ENCODE data around the gene ZNF558.
A peak's percentile ranks its signal among the peaks of the same experiment; 100 is the strongest.

The ZNF558 gene

DNA sequence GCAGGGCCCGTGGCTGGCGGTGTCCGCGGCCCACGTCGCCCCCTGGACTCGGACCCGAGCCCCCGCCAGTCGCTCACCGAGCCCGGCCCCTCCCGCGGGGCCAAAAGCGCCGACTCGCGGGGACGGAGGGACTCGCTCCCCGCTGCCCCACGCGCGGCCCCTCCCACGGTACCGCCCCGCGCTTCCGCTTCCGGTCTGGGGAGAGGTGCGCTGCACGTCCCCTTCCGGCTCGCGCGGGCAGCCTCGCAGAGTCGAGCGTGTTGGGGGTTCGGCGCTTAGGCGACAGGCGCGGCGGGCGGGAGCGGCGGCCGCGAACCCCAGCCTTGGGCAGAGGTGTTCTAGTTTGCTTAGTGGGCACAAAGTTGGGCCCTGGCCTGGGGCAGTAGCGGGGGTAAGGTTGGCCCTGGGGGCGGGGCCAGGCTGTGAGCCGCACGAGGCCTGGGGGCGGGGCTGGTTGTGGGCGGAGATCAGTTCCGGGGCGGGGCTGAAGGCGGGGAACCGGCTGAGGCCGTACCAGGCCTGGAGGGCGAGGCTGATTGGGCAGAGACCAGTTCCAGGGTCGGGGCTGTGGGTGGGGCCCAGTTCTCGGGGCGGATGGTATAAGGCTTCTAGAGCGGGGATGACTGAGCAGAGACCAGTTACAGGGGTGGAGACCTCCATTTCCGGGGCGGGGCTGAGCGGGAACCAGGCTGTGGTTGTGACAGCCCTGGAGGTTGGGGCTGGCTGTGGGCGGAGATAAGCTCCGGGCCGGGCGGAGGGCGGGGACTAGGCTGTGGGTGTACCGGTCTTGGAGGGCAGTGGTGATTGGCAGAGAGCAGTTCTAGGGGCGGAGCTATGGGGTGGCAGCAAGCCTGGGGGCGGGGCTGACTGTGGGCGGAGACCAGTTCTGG is at the start of gene ZNF558, which contains the start of gene MBD3L1:
ZNF558 (minus strand) TSS at position 173 of the 890 bp plus-strand sequence. CDS start 9,645 bp downstream, outside the sequence.
MBD3L1 (plus strand) TSS at position 246 of the 890 bp plus-strand sequence. CDS start 10,302 bp downstream, outside the sequence.
- H3K9me3 ChIP-seq (ENCODE audit: control insufficient read depth in 1 of 2, low read length in 2 of 2) = no peaks in the 10 kb centered on the region
- peak within 1 kb of the TSS; percentile 85 for H3K27ac ChIP-seq (ENCODE audit: low read length)
- peaks cover 0 to 9% of the 10 kb centered on the region in 2 donors for H3K4me1 ChIP-seq (ENCODE audit: control insufficient read depth in 1 of 2, insufficient read depth in 2 of 2, low read length in 2 of 2)
- H3K4me3 ChIP-seq (ENCODE audit: low read depth in 1 of 2, low read length in 2 of 2) = peak within 1 kb of the TSS; percentile 83 to 85
- H3K27me3 ChIP-seq (ENCODE audit: low read depth, low read length) = no peaks in the 10 kb centered on the region
- H3K36me3 ChIP-seq (ENCODE audit: control insufficient read depth in 1 of 2, insufficient read depth in 2 of 2, low read length in 2 of 2) = peaks cover 0 to 21% of the 10 kb centered on the region in 2 donors

DNA sequence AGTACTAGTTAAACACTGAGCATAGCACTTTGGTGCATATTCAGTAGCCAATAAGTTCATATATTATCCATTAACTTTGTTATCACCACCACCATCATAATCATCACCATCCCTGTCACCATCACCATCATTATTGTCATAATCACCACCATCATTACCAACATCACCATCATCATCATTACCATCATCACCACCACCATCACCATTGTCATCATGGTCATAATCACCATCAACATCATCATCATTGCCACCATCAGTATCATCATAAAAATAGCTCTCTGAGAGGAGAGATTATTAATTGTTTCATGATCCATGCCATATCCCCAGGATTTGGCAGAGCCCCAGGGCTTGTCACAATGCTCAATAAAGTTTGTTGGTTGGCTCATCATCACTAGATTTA is 49.4 kb upstream of the ZNF558 start:
- Histone ChIP-seq H3K4me1 (ENCODE audit: control insufficient read depth in 1 of 2, insufficient read depth in 2 of 2, low read length in 2 of 2) (no peaks in the 10 kb centered on the region), H3K4me3 (ENCODE audit: low read depth in 1 of 2, low read length in 2 of 2) (no peak overlapping the region), H3K9me3 (ENCODE audit: control insufficient read depth in 1 of 2, low read length in 2 of 2) (peaks cover 0 to 12% of the 10 kb centered on the region in 2 donors), H3K27me3 (ENCODE audit: low read depth, low read length) (no peaks in the 10 kb centered on the region), H3K27ac (ENCODE audit: low read length) (no peak overlapping the region), H3K36me3 (ENCODE audit: control insufficient read depth in 1 of 2, insufficient read depth in 2 of 2, low read length in 2 of 2) (no peaks in the 10 kb centered on the region)

DNA sequence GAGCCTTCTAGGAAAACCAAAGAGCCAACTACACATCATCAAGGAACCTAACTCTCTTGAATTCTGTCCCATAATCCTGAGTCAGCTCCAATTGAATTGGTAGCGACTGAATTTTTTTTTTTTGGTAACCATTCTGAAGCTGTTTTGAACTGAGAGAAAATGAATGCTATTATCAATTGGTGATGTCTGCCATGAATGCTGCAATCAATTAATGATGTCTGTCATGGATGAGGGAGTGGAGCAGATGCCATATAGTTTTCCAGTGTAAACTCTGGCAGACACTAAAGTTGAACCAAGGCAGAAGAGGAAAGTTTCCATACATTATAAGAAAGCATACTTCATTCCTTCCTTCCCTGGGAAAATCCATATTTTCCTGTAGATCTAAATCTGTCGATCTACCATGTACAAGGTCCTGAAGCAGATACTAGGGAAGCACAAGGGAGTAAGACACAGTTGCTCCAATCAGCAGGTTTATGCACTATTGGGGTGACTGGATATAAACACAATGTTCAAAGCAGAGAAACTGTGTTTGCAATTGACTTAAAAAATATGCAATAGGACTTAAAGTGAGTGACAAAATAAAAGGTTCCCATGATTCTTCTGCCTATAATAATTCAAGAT is 48.9 kb upstream of the ZNF558 start:
- no peaks in the 10 kb centered on the region for H3K36me3 ChIP-seq (ENCODE audit: control insufficient read depth in 1 of 2, insufficient read depth in 2 of 2, low read length in 2 of 2)
- H3K27me3 ChIP-seq (ENCODE audit: low read depth, low read length) = no peaks in the 10 kb centered on the region
- no peaks in the 10 kb centered on the region for H3K4me1 ChIP-seq (ENCODE audit: control insufficient read depth in 1 of 2, insufficient read depth in 2 of 2, low read length in 2 of 2)
- H3K9me3 ChIP-seq (ENCODE audit: control insufficient read depth in 1 of 2, low read length in 2 of 2) = peaks cover 0 to 9% of the 10 kb centered on the region in 2 donors
- no peak overlapping the region for H3K27ac ChIP-seq (ENCODE audit: low read length)
- H3K4me3 ChIP-seq (ENCODE audit: low read depth in 1 of 2, low read length in 2 of 2) = no peak overlapping the region

DNA sequence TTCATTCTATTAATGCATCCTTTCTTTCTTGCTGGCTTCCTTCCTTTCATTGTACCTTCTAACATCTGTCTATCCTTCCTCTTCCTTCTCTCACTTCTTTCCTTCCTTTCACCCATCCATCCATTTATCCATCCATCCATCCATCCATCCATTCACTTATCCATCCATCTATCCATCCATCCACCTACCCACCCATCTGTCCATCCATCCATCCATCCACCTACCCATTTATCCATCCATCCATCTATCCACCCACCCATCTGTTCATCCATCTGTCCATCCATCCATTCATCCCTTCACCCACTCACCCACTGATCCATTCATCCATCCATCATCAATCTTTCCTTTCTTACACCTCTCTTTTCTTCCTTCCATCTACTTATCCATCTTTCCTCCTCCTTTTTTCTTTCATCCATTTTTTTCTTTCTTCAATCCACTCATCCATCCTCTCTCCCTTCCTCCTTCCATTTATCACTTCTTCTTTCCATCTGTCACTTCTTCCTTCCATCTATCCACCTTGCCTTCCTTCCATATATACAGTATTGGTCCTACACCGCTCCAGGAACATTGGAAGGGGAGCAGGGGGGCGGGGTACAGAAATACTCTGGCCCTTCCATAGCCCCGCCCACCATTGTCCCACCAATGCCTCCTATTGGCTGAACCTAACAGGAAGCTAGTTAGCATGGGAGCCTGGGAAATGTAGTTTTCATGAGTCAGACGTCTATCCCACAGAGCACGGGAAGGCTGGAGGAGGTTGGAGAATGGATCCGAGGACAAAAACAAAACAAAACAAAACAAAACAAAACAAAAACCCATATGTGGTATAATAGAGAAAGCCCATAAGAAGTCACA is 46.0 kb upstream of the ZNF558 start:
- no peak overlapping the region for H3K4me3 ChIP-seq (ENCODE audit: low read depth in 1 of 2, low read length in 2 of 2)
- no peaks in the 10 kb centered on the region for H3K36me3 ChIP-seq (ENCODE audit: control insufficient read depth in 1 of 2, insufficient read depth in 2 of 2, low read length in 2 of 2)
- H3K27ac ChIP-seq (ENCODE audit: low read length) = no peak overlapping the region
- peaks cover 0 to 7% of the 10 kb centered on the region in 2 donors for H3K9me3 ChIP-seq (ENCODE audit: control insufficient read depth in 1 of 2, low read length in 2 of 2)
- no peaks in the 10 kb centered on the region for H3K4me1 ChIP-seq (ENCODE audit: control insufficient read depth in 1 of 2, insufficient read depth in 2 of 2, low read length in 2 of 2)
- H3K27me3 ChIP-seq (ENCODE audit: low read depth, low read length) = no peaks in the 10 kb centered on the region

DNA sequence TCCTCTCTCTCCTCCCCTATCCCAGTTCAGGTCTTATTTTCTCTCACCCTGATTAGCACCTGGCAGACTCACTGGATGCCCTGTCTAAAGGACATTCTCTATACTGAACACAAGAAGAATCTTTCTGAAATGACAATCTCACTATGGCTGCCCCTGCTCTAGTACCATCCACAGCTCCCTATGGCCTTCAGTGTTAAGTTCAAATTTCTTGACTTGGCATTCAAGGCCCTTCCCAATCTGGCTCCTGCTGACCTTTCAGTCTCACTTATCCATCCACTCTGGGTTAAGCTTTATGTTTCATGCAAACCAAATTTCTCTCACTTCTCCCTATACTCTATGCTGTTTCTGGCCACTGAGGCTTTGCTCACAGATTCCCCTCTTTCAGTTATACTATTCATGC is 34.2 kb upstream of the ZNF558 start:
- no peaks in the 10 kb centered on the region for H3K36me3 ChIP-seq (ENCODE audit: control insufficient read depth in 1 of 2, insufficient read depth in 2 of 2, low read length in 2 of 2)
- H3K27me3 ChIP-seq (ENCODE audit: low read depth, low read length) = no peaks in the 10 kb centered on the region
- H3K4me1 ChIP-seq (ENCODE audit: control insufficient read depth in 1 of 2, insufficient read depth in 2 of 2, low read length in 2 of 2) = no peaks in the 10 kb centered on the region
- H3K4me3 ChIP-seq (ENCODE audit: low read depth in 1 of 2, low read length in 2 of 2) = no peak overlapping the region
- no peaks in the 10 kb centered on the region for H3K9me3 ChIP-seq (ENCODE audit: control insufficient read depth in 1 of 2, low read length in 2 of 2)
- no peak overlapping the region for H3K27ac ChIP-seq (ENCODE audit: low read length)

DNA sequence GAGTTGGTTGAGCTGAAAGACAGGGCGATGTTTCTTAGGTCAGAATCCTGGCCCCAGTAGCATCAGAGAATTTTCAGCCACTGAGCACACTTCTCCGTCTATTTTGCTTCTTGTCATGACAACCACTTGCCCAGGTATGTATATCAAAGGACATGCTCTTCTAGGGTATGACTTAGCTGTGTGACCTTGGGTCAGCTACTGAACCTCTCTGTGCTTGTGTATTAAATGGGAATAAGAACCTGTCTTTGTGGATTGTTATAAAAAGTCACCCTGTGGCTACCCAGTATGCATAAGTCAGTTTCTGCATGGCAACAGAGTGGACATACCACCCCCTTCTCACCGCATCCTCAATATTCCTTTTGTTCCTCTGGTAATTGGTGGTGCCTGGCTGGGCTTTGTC is 26.2 kb upstream of the ZNF558 start:
- H3K27ac ChIP-seq (ENCODE audit: low read length) = no peak overlapping the region
- H3K27me3 ChIP-seq (ENCODE audit: low read depth, low read length) = peaks cover 4% of the 10 kb centered on the region
- no peaks in the 10 kb centered on the region for H3K9me3 ChIP-seq (ENCODE audit: control insufficient read depth in 1 of 2, low read length in 2 of 2)
- no peak overlapping the region for H3K4me3 ChIP-seq (ENCODE audit: low read depth in 1 of 2, low read length in 2 of 2)
- no peaks in the 10 kb centered on the region for H3K36me3 ChIP-seq (ENCODE audit: control insufficient read depth in 1 of 2, insufficient read depth in 2 of 2, low read length in 2 of 2)
- H3K4me1 ChIP-seq (ENCODE audit: control insufficient read depth in 1 of 2, insufficient read depth in 2 of 2, low read length in 2 of 2) = no peaks in the 10 kb centered on the region

DNA sequence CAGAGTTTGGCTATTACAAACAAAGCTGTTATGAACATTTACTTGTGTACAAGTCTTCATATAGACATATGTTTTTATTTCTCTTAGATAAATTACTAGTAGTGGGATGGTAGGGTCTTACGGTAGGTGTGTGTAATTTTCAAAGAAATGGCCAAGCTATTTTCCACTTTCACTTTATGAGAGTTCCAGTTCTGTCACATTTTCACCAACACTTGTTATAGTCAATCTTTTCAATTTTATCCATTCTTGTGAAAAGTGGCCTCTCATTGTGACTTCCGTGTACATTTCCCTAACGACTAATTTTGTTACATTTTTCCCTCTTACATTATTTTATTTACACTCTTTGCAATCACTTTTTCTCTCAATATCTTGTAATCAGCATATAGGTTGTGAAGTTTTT is 18.4 kb upstream of the ZNF558 start:
- H3K27me3 ChIP-seq (ENCODE audit: low read depth, low read length) = no peaks in the 10 kb centered on the region

DNA sequence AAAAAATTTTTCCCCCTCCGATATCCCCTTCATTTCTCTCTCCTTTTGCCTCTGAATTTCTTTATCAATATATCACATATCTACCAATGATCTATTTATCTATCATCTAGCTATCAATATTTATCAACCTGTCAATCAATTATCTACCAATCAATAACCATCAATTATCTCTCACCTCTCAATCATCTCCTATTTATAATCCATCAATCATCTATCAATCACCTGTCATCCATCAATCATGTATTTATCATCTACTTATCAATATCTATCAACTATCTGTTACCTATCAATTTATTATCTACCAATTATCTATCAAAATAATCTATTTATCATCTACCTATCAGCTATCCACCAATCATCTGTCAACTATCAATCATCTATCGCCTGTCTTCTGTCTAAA is 17.1 kb upstream of the ZNF558 start:
- no peaks in the 10 kb centered on the region for H3K27me3 ChIP-seq (ENCODE audit: low read depth, low read length)
- no peaks in the 10 kb centered on the region for H3K4me1 ChIP-seq (ENCODE audit: control insufficient read depth in 1 of 2, insufficient read depth in 2 of 2, low read length in 2 of 2)
- no peak overlapping the region for H3K4me3 ChIP-seq (ENCODE audit: low read depth in 1 of 2, low read length in 2 of 2)
- H3K36me3 ChIP-seq (ENCODE audit: control insufficient read depth in 1 of 2, insufficient read depth in 2 of 2, low read length in 2 of 2) = no peaks in the 10 kb centered on the region
- H3K27ac ChIP-seq (ENCODE audit: low read length) = no peak overlapping the region
- peaks cover 0 to 14% of the 10 kb centered on the region in 2 donors for H3K9me3 ChIP-seq (ENCODE audit: control insufficient read depth in 1 of 2, low read length in 2 of 2)

More for the DNA sequence above, 18.4 kb upstream of the ZNF558 start:
- Histone ChIP-seq H3K27ac (ENCODE audit: low read length) (no peak overlapping the region), H3K4me3 (ENCODE audit: low read depth in 1 of 2, low read length in 2 of 2) (no peak overlapping the region), H3K4me1 (ENCODE audit: control insufficient read depth in 1 of 2, insufficient read depth in 2 of 2, low read length in 2 of 2) (no peaks in the 10 kb centered on the region), H3K9me3 (ENCODE audit: control insufficient read depth in 1 of 2, low read length in 2 of 2) (peaks cover 0 to 14% of the 10 kb centered on the region in 2 donors), H3K36me3 (ENCODE audit: control insufficient read depth in 1 of 2, insufficient read depth in 2 of 2, low read length in 2 of 2) (no peaks in the 10 kb centered on the region)

DNA sequence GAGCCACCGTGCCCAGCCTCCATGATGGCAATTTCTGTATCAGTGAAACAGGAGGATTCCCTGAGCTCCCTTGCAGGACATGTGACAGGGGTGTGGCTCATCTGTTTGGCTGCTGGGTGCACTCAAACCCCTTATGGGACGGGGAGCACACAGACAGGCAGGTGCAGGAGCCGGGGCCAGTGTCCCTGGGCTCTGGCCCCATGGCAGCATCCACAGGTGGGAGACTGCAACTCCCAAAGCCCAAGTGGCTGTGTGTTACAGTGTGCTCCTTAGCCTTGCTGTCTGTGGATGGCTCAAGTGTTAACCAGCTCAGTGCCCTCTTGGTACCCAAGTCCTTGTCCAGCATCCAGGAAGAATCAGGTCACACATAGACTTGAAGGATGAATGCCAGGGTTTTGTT is 14.7 kb upstream of the ZNF558 start:
- Histone ChIP-seq H3K27me3 (ENCODE audit: low read depth, low read length) (no peaks in the 10 kb centered on the region), H3K27ac (ENCODE audit: low read length) (no peak overlapping the region), H3K36me3 (ENCODE audit: control insufficient read depth in 1 of 2, insufficient read depth in 2 of 2, low read length in 2 of 2) (no peaks in the 10 kb centered on the region), H3K9me3 (ENCODE audit: control insufficient read depth in 1 of 2, low read length in 2 of 2) (peaks cover 0 to 14% of the 10 kb centered on the region in 2 donors), H3K4me3 (ENCODE audit: low read depth in 1 of 2, low read length in 2 of 2) (no peak overlapping the region), H3K4me1 (ENCODE audit: control insufficient read depth in 1 of 2, insufficient read depth in 2 of 2, low read length in 2 of 2) (no peaks in the 10 kb centered on the region)

DNA sequence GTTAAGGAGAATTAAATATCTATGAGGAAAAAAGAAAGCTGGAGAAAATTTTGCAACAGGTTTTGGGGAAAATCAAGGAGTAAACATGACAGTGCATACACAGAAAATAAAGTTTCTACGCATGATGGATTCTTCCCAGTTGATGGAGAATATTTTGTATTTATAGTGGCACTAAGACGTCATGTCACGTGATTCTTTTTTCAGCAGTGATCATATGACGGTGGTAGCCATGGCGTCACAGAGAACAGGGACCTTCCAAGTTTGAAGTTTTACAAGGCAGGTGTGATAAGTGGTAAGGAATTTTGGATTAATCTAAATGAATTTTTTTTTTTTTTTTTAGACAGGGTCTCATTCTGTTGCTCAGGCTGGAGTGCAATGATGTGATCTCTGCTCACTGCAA is 8.6 kb upstream of the ZNF558 start:
- no peak overlapping the region for H3K4me3 ChIP-seq (ENCODE audit: low read depth in 1 of 2, low read length in 2 of 2)
- H3K27me3 ChIP-seq (ENCODE audit: low read depth, low read length) = no peaks in the 10 kb centered on the region
- no peaks in the 10 kb centered on the region for H3K4me1 ChIP-seq (ENCODE audit: control insufficient read depth in 1 of 2, insufficient read depth in 2 of 2, low read length in 2 of 2)
- no peaks in the 10 kb centered on the region for H3K9me3 ChIP-seq (ENCODE audit: control insufficient read depth in 1 of 2, low read length in 2 of 2)
- H3K36me3 ChIP-seq (ENCODE audit: control insufficient read depth in 1 of 2, insufficient read depth in 2 of 2, low read length in 2 of 2) = no peaks in the 10 kb centered on the region
- no peak overlapping the region for H3K27ac ChIP-seq (ENCODE audit: low read length)

DNA sequence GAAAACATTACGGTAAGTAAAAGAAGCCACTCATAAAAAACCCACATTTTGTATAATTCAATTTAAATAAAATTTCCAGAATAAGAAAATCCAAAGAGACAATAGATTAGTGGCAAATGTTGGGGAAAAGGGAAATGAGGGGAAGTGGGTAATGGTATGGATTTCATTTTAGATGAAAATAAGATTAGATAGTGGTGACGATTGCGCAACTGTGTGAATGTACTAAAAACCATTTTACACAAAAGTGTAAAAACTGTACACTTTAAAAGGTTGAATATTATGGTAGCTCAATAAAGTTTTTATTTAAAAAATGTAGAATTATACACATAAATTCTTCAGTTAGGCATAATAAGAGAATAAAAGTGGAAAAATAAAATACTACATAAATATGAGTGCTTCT is 3.8 kb upstream of the ZNF558 start:
- no peaks in the 10 kb centered on the region for H3K36me3 ChIP-seq (ENCODE audit: control insufficient read depth in 1 of 2, insufficient read depth in 2 of 2, low read length in 2 of 2)
- H3K27me3 ChIP-seq (ENCODE audit: low read depth, low read length) = no peaks in the 10 kb centered on the region
- H3K27ac ChIP-seq (ENCODE audit: low read length) = no peak overlapping the region
- peaks cover 0 to 9% of the 10 kb centered on the region in 2 donors for H3K4me1 ChIP-seq (ENCODE audit: control insufficient read depth in 1 of 2, insufficient read depth in 2 of 2, low read length in 2 of 2)
- no peaks in the 10 kb centered on the region for H3K9me3 ChIP-seq (ENCODE audit: control insufficient read depth in 1 of 2, low read length in 2 of 2)
- H3K4me3 ChIP-seq (ENCODE audit: low read depth in 1 of 2, low read length in 2 of 2) = no peak overlapping the region

Data from muscle layer of duodenum (tissue), 2 donors.